22Rv1 (cell line): Measurements from ENCODE around the gene XRCC4.

Source experiments
- H3K27ac ChIP-seq: fragments of 450-650 bp; 2 replicates; pipeline ENCODE4 v1.5.1; 2017
- ZFX ChIP-seq: fragments of 450-650 bp; IDR thresholded peaks from 2 replicates; pipeline ENCODE4 v1.6.1; 2017; ENCODE audit warnings: antibody characterized with exemption, borderline replicate concordance
- TF ChIP-seq, protein P1 (sequence below): fragments of 450-650 bp; IDR thresholded peaks from 2 replicates; pipeline ENCODE4 v1.5.1; 2017; ENCODE audit warnings: mild to moderate bottlenecking

XRCC4 gene

DNA sequence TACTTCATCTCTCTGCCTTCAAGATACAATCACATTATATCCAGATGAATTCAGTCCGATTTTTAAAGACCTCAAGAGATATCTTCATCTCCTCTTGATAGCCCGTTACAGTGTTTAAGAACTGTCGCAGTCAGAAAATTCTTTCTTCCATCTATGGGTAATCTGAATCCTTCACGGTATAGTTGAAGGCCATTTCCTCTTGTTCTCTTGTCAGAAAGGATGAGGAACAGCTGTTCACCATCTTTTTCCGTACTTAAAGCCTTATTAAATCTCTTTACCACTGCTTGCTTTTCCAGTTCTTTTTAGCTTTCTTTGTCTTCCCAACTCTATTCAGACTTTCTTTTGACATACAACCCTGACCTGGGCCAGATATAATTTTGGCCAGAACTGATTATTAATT, 121.8 kb downstream of the XRCC4 start:
- H3K27ac ChIP-seq: no peak overlapping the region
- no peak for TF ChIP-seq ZFX
- TF ChIP-seq, protein P1, sequence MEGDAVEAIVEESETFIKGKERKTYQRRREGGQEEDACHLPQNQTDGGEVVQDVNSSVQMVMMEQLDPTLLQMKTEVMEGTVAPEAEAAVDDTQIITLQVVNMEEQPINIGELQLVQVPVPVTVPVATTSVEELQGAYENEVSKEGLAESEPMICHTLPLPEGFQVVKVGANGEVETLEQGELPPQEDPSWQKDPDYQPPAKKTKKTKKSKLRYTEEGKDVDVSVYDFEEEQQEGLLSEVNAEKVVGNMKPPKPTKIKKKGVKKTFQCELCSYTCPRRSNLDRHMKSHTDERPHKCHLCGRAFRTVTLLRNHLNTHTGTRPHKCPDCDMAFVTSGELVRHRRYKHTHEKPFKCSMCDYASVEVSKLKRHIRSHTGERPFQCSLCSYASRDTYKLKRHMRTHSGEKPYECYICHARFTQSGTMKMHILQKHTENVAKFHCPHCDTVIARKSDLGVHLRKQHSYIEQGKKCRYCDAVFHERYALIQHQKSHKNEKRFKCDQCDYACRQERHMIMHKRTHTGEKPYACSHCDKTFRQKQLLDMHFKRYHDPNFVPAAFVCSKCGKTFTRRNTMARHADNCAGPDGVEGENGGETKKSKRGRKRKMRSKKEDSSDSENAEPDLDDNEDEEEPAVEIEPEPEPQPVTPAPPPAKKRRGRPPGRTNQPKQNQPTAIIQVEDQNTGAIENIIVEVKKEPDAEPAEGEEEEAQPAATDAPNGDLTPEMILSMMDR: no peak

DNA sequence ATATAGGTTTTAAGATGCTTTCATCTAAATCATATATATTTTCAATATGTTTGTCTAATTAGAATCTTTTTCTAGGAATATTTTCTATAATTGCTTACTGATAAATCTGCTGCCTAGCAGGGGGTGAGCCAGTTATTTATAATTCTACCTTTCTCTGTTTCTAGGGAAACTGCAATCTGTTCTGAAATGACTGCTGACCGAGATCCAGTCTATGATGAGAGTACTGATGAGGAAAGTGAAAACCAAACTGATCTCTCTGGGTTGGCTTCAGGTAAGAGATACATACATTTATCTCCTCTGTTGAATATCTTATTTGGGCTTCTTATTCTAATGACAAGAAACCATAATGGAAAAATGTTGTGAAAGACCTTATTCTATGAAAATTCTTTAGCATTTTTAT, 127.3 kb downstream of the XRCC4 start:
- TF ChIP-seq, protein P1: no peak
- no peak for TF ChIP-seq ZFX
- H3K27ac ChIP-seq: no peak overlapping the region

DNA sequence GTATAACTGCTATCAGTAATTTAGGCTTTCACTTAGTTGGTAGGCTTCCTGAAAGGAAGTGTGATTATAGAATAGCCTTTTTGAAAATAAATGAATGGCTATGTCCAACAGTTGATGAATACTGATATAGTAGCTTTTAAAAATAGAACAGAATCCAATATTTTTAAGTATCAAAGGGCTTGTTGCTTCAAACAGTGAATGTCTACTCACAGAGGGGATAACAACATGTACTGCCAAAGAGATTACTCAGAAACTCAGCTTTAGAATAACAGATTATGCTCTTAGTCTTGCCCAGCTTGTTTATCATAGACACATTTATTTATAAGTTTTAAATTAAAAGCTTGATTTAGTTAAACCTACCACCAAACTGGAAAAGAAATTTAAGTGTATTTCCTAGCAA, 132.6 kb downstream of the XRCC4 start:
- TF ChIP-seq, protein P1: no peak
- TF ChIP-seq ZFX: no peak
- H3K27ac ChIP-seq: no peak overlapping the region

DNA sequence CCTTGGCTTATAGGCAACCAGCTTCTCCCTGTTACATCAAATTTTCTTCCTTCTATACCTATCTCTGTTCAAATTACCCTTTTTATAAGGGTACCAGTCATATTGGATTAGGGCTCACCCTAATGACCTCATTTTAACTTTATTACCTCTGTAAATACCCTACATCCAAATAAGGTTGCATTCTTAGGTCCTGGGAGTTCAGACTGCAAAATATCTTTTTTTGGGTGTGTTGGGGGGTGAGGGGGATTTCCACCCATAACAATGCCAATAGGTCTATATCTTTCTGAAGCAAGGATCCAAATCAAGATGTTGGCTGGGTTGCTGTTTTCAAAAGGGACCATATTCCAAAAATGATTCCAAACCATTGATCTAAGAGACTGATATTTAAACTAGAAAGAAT, 141.7 kb downstream of the XRCC4 start:
- H3K27ac ChIP-seq: no peak overlapping the region
- TF ChIP-seq, protein P1: no peak
- no peak for TF ChIP-seq ZFX

DNA sequence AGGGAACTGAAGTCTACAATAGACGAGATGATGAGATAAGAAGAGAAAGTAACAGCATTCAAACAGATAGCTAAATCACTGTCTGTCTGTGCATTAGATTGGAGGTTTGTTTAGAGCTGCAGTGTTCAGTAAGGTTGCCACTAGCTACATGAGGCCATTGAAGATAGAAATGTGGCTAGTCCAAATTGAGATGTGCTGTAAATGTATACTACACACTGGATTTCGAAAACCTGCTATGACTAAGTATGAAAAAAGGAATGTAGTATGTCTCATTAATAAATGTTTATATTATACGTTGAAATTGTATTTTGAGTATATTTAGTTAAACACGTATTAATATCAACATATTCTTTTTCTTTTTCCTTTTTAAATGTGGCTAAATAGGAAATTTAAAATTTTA, 142.1 kb downstream of the XRCC4 start:
- TF ChIP-seq, protein P1: no peak
- TF ChIP-seq ZFX: no peak

DNA sequence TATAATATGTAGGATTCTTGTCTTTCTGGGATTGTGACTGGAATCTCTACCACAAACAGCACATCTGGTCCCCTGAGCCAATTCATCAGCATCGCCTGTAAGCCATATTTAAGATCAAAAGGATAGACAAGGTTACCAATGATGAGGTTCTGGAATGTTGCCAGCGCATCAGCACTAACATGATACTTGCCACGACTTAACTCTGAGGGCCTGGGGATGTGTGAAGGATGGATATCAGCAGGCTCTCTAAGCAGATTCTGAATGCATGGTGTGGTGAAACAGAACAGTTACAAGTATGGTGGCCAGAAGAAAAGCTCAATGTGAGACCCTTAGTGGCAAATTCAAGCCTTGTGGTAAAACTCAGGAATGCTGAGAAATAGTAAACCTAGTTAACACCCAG, 143.0 kb downstream of the XRCC4 start:
- no peak overlapping the region for H3K27ac ChIP-seq
- TF ChIP-seq ZFX: no peak
- TF ChIP-seq, protein P1: no peak

More for the DNA sequence above, 142.1 kb downstream of the XRCC4 start:
- H3K27ac ChIP-seq: no peak overlapping the region

DNA sequence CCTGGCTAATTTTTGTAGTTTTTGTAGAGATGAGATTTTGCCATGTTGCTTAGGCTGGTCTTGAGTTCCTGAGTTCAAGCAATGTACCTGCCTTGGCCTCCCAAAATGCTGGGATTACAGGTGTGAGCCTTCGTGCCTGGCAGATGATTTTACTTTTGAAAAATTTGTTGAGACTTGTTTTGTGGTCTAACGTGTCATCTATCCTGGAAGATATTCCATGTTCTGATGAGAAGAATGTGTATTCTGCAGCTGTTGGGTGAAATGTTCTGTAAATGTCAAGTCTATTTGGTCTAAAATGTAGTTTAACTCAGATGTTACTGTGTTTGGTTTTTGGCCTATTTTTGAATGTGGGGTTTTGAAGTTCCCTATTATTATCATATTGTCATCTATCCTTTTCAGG, 145.6 kb downstream of the XRCC4 start:
- TF ChIP-seq, protein P1: no peak
- no peak for TF ChIP-seq ZFX
- H3K27ac ChIP-seq: no peak overlapping the region
